ENCODE data around the gene ACTN1. TPM values are rescaled to one million over a fixed set of nuclear protein-coding genes. Genes with fewer than 3 reads are reported as not detected.

The ACTN1 gene
- polyA plus RNA-seq, 3 donors: 41.4 to 75.0 (median 69.4) TPM

DNA sequence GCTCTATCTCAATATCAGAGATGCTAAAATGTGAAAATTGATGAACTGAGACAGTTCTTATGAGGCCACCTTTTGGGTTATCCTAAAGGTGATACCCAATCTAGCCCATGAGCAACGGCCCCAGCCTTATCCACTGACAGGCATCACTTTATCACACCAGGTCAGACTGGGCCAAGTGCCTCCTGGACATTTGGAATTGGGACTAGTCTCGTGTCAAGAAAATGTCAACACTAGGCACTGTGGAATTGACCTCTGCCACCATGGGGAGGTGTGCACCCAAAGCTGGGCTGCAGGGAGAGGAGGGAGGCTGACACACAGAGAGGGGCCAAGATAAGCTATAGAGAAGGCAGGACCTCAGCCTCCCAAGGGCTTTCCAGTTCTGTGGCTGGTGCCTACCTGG, 107.7 kb downstream of the ACTN1 start:
- Mint-ChIP-seq H3K9me3 (peaks cover 0 to 2% (median 0%) of the 10 kb centered on the region in 7 donors), H3K36me3 (peaks cover 58 to 66% of the 10 kb centered on the region in 2 donors), H3K27ac (no peak overlapping the region), H3K4me1 (no peaks in the 10 kb centered on the region), H3K4me3 (no peak overlapping the region), H3K27me3 (ENCODE audit: low read depth in 3 of 3) (peaks cover 0 to 1% (median 1%) of the 10 kb centered on the region in 3 donors)
- TF ChIP-seq, protein P1, sequence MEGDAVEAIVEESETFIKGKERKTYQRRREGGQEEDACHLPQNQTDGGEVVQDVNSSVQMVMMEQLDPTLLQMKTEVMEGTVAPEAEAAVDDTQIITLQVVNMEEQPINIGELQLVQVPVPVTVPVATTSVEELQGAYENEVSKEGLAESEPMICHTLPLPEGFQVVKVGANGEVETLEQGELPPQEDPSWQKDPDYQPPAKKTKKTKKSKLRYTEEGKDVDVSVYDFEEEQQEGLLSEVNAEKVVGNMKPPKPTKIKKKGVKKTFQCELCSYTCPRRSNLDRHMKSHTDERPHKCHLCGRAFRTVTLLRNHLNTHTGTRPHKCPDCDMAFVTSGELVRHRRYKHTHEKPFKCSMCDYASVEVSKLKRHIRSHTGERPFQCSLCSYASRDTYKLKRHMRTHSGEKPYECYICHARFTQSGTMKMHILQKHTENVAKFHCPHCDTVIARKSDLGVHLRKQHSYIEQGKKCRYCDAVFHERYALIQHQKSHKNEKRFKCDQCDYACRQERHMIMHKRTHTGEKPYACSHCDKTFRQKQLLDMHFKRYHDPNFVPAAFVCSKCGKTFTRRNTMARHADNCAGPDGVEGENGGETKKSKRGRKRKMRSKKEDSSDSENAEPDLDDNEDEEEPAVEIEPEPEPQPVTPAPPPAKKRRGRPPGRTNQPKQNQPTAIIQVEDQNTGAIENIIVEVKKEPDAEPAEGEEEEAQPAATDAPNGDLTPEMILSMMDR (IDR thresholded peaks at IDR 0.05): no peak
- WGBS (ENCODE audit: insufficient coverage): no CpG with 5 or more reads among the region's 2 CpGs
- Histone ChIP-seq H3K79me2 (ENCODE audit: insufficient read depth, low read length) (no peaks in the 10 kb centered on the region), H3K36me3 (replicated peaks in 1 of 2; ENCODE audit: control insufficient read depth in 1 of 2, insufficient read depth in 2 of 2, low read length in 2 of 2) (peaks cover 51 to 57% of the 10 kb centered on the region in 2 donors), H3K27ac (ENCODE audit: low read depth in 1 of 2, low read length in 2 of 2) (no peak overlapping the region), H2AFZ (ENCODE audit: insufficient read depth, low read depth, low read length, poor library complexity, severe bottlenecking) (no peak overlapping the region), H3K4me3 (replicated peaks in 1 of 3; ENCODE audit: low read depth in 2 of 3, low read length in 3 of 3) (no peak overlapping the region), H4K20me1 (ENCODE audit: insufficient read depth, low read length) (no peaks in the 10 kb centered on the region), H3K4me2 (replicated peaks; ENCODE audit: extremely low read depth, low read length, poor library complexity, severe bottlenecking) (no peak overlapping the region), H3K4me1 (ENCODE audit: control insufficient read depth in 1 of 2, insufficient read depth in 2 of 2, low read length in 2 of 2) (no peaks in the 10 kb centered on the region), H3K9ac (ENCODE audit: insufficient read depth, low read length, poor library complexity, severe bottlenecking) (no peak overlapping the region), H3K27me3 (ENCODE audit: control insufficient read depth in 2 of 2, insufficient read depth in 2 of 2, low read length in 2 of 2) (no peaks in the 10 kb centered on the region), H3K9me3 (replicated peaks in 1 of 2; ENCODE audit: control insufficient read depth in 1 of 2, insufficient read depth in 1 of 2, low read length in 2 of 2) (no peaks in the 10 kb centered on the region)
- intact Hi-C loops (cut with micrococcal nuclease): no loop called here
- no peak for DNase-seq

DNA sequence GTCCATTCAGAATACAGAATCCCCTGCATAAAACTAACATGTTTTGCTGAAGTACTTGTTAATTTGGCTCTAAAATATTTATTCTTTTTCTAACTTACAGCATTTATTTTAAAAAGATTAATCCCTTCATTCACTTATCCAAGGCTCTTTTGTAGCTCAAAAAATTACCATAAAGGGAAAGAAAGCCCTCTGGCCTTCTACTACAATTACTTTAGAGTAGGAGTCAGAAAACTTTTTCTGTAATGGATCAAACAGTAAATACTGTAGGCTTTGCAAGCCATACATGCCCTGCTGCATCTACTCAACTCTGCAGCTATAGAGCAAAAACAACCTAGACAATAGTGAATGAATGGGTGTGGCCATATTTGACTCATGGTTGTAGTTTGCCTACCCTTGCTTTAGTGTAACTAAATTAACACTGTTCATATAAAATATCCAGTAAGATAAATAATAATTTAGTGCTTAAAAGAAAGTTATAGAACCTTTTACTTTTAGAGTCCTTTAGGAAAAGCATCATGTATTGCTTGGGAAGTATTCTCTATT, 112.0 kb downstream of the ACTN1 start:
- peaks cover 9 to 20% of the 10 kb centered on the region in 2 donors for H3K36me3 ChIP-seq (replicated peaks in 1 of 2; ENCODE audit: control insufficient read depth in 1 of 2, insufficient read depth in 2 of 2, low read length in 2 of 2)
- H3K4me2 ChIP-seq (replicated peaks; ENCODE audit: extremely low read depth, low read length, poor library complexity, severe bottlenecking): no peak overlapping the region
- peaks cover 3% of the 10 kb centered on the region for H3K4me1 Mint-ChIP-seq
- TF ChIP-seq, protein P1 (IDR thresholded peaks at IDR 0.05): no peak
- no peak overlapping the region for H3K4me3 ChIP-seq (replicated peaks in 1 of 3; ENCODE audit: low read depth in 2 of 3, low read length in 3 of 3)
- no peak overlapping the region for H3K27ac ChIP-seq (ENCODE audit: low read depth in 1 of 2, low read length in 2 of 2)
- H3K9me3 Mint-ChIP-seq: peaks cover 8 to 25% (median 15%) of the 10 kb centered on the region in 7 donors
- DNase-seq: no peak
- H3K4me1 ChIP-seq (ENCODE audit: control insufficient read depth in 1 of 2, insufficient read depth in 2 of 2, low read length in 2 of 2): no peaks in the 10 kb centered on the region
- peaks cover 18 to 38% of the 10 kb centered on the region in 2 donors for H3K36me3 Mint-ChIP-seq
- no peak overlapping the region for H3K9ac ChIP-seq (ENCODE audit: insufficient read depth, low read length, poor library complexity, severe bottlenecking)
- H2AFZ ChIP-seq (ENCODE audit: insufficient read depth, low read depth, low read length, poor library complexity, severe bottlenecking): no peak overlapping the region
- no peak overlapping the region for H3K27ac Mint-ChIP-seq
- peaks cover 0 to 3% (median 0%) of the 10 kb centered on the region in 3 donors for H3K27me3 Mint-ChIP-seq (ENCODE audit: low read depth in 3 of 3)
- no peaks in the 10 kb centered on the region for H4K20me1 ChIP-seq (ENCODE audit: insufficient read depth, low read length)
- H3K27me3 ChIP-seq (ENCODE audit: control insufficient read depth in 2 of 2, insufficient read depth in 2 of 2, low read length in 2 of 2): no peaks in the 10 kb centered on the region
- H3K9me3 ChIP-seq (replicated peaks in 1 of 2; ENCODE audit: control insufficient read depth in 1 of 2, insufficient read depth in 1 of 2, low read length in 2 of 2): peaks cover 15 to 23% of the 10 kb centered on the region in 2 donors
- no peak overlapping the region for H3K4me3 Mint-ChIP-seq
- no peaks in the 10 kb centered on the region for H3K79me2 ChIP-seq (ENCODE audit: insufficient read depth, low read length)
- intact Hi-C loops (cut with micrococcal nuclease): no loop called here

Measured in CD14-positive monocyte (primary cell).